Activated CD4-positive, CD25-positive, alpha-beta regulatory T cell treated with anti-CD3 and anti-CD28 coated beads, Interleukin-2, amount 50 U/mL, for 24 hours (primary cell): ENCODE results near the gene ROS1.
"Not testable (repeated sequence)": the region's sequence is repeated elsewhere in the genome, so short reads cannot be mapped to it uniquely, and the experiment has no call there.

Experiments used
- ATAC-seq, 2 donors: fragments of 150-1000 bp; cut with Tn5 transposase; one replicate each; pipeline ENCODE4 v1.10.0; 2021; ENCODE audit warnings: mild to moderate bottlenecking in 1 of 2, moderate library complexity in 1 of 2

Gene ROS1

GRCh38 chr6:117265410-117266256 is 160.1 kb downstream of the ROS1 start, which contains the start of gene VGLL2:
Gene VGLL2, plus strand, starts transcription at chr6:117265558. Its CDS starts 206 bp downstream, at chr6:117265764.
- ATAC-seq = peak in 1 of 2 donors; percentile 5

GRCh38 chr6:117264692-117265409 is 160.9 kb downstream of the ROS1 start:
- peak in 1 of 2 donors; percentile 22 for ATAC-seq

DNA sequence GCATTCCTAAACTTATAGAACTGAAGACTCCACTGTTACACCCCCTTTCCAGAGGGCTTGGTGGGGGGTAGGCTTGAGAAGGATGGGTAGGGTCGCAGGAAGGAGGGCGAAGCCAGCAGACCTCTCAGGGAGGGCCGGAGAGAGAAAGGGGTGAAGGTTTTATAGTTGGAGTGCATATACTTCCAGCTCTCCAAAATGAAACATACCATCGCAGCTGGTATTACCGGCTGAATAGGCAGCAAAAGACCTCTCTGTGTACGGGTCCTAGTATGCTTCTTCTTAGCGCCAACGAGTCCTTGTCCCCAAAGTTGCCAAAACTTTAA is 161.4 kb downstream of the ROS1 start:
- no peak for ATAC-seq

- no peak for ATAC-seq
These were observed 162.3 kb downstream of the ROS1 start for GRCh38 chr6:117263353-117263927.

GRCh38 chr6:117262799-117263198 is 162.9 kb downstream of the ROS1 start:
- no peak for ATAC-seq

DNA sequence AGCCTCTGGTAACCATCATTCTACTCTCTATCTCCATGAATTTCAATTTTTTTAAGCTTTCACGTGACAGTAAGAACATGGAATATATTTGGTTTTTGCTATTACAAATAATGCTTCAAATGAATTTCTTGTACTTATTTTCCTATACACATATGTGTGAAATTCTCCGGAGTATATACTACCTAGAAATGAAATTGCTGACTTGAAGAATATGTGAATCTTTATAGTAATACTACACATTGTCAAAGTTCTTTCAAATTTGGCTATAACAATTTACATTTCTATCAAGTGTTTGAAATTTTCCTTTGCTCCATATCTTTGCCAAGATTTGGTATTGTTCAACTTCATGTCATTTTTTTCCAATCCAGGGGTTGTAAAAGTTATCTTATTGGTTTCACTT is 172.0 kb downstream of the ROS1 start:
- ATAC-seq = no peak

- not testable (repeated sequence) for ATAC-seq
These were observed 180.8 kb downstream of the ROS1 start for GRCh38 chr6:117244979-117245378.

DNA sequence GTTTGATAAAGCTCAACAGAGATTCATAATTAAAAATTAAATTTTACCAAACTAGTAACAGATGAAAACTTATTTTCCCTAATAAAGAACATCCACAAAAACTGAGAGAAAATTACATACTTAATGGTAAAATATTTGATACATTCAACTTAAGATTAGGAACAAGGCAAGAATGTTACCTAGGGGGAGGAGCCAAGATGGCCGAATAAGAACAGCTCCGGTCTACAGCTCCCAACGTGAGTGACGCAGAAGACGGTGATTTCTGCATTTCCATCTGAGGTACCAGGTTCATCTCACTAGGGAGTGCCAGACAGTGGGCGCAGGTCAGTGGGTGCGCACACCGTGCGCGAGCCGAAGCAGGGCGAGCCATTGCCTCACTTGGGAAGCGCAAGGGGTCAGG is 181.2 kb downstream of the ROS1 start:
- ATAC-seq = not testable (repeated sequence)
